Neuron (in vitro differentiated cells): ENCODE data around the gene SLC23A2.
"Not testable (repeated sequence)": the region's sequence is repeated elsewhere in the genome, so short reads cannot be mapped to it uniquely, and the experiment has no call there.

Source experiments
- H2AFZ ChIP-seq: one replicate; pipeline ENCODE4 v1.6.1; 2013; ENCODE audit warnings: low read depth, mild to moderate bottlenecking, inconsistent platforms, low read length, moderate library complexity
- H3K27me3 ChIP-seq: one replicate; pipeline ENCODE4 v1.6.1; 2013; ENCODE audit warnings: low read length; ENCODE audit not compliant: insufficient read depth
- H3K36me3 ChIP-seq: one replicate; pipeline ENCODE4 v1.6.1; 2013; ENCODE audit warnings: low read length; ENCODE audit not compliant: insufficient read depth
- H3K4me1 ChIP-seq: one replicate; pipeline ENCODE4 v1.6.1; 2013; ENCODE audit warnings: low read length; ENCODE audit not compliant: insufficient read depth
- H3K4me3 ChIP-seq: 2 replicates; pipeline ENCODE4 v1.5.1; 2013; ENCODE audit warnings: mild to moderate bottlenecking, low read length, moderate library complexity
- H3K9me3 ChIP-seq: one replicate; pipeline ENCODE4 v1.6.1; 2013; ENCODE audit warnings: low read length

The SLC23A2 gene

DNA sequence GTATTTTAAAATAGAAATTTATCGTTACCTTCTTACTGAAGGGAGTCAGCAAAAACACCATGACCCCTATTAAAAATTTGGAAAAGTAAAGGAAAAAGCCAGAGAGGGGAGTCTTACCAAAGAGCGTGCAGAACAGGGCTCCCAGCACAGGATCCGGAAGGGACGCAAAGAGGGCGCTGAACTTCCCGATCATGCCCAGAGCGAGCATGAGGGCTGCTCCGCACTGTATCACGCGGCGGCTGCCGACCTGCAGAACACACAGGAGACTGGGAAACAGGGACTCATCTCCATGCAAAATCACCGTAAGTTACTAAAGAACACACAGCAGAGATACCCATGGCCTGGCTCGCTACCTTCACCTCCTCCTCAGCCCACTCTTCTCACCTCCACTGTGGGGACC, 138.6 kb downstream of the SLC23A2 start:
- Histone ChIP-seq H3K36me3 (peaks cover 32% of the 10 kb centered on the region), H3K4me3 (no peak overlapping the region), H3K4me1 (no peaks in the 10 kb centered on the region), H3K9me3 (no peaks in the 10 kb centered on the region), H2AFZ (no peak overlapping the region), H3K27me3 (no peaks in the 10 kb centered on the region)

- H2AFZ ChIP-seq, result no peak overlapping the region
- no peaks in the 10 kb centered on the region for H3K27me3 ChIP-seq
- peaks cover 35% of the 10 kb centered on the region for H3K36me3 ChIP-seq
- H3K4me3 ChIP-seq, result no peak overlapping the region
- no peaks in the 10 kb centered on the region for H3K4me1 ChIP-seq
- no peaks in the 10 kb centered on the region for H3K9me3 ChIP-seq
Observed at GRCh38 chr20:4861961-4862360, 139.3 kb downstream of the SLC23A2 start.

GRCh38 chr20:4858000-4858399, 143.3 kb downstream of the SLC23A2 start:
- Histone ChIP-seq H3K36me3 (peaks cover 52% of the 10 kb centered on the region), H3K27me3 (no peaks in the 10 kb centered on the region), H3K9me3 (no peaks in the 10 kb centered on the region), H3K4me1 (no peaks in the 10 kb centered on the region), H2AFZ (no peak overlapping the region), H3K4me3 (no peak overlapping the region)

DNA sequence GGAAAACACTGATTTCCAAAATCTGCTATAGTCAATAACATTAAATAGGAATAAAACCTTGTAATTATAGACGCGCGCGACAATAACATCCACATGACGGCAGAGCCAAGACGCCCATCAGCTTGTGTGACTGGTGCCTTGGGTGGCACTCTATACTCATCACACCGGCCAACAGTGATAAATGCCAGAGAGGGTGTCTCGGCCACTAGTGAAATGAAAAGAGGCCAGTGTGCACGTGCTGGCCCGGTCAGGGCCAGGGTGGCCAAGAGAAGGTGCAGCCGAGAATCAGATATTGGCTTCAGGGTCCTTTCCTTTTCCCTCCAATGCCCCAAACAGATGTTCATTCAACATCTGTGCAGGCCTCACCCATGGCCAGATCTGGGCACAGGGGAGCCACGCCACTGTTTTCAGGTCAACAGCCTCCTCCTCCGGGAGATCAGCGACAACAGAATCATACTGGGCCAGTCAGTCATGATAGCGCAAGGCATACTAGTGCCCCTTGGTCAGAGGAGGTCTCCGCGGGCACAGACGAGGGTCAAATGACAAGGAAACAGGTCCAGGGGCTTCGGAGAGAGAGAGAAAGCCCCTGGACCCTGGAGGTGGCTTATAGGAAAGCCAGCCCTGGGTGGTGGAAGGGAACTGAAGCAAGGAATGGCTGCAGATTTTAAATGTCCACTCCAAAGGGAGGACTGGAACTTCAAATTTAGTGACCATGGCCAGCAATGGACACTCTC, 145.1 kb downstream of the SLC23A2 start:
- no peaks in the 10 kb centered on the region for H3K9me3 ChIP-seq
- no peak overlapping the region for H2AFZ ChIP-seq
- peaks cover 52% of the 10 kb centered on the region for H3K36me3 ChIP-seq
- H3K27me3 ChIP-seq, result no peaks in the 10 kb centered on the region
- no peaks in the 10 kb centered on the region for H3K4me1 ChIP-seq
- H3K4me3 ChIP-seq, result no peak overlapping the region

DNA sequence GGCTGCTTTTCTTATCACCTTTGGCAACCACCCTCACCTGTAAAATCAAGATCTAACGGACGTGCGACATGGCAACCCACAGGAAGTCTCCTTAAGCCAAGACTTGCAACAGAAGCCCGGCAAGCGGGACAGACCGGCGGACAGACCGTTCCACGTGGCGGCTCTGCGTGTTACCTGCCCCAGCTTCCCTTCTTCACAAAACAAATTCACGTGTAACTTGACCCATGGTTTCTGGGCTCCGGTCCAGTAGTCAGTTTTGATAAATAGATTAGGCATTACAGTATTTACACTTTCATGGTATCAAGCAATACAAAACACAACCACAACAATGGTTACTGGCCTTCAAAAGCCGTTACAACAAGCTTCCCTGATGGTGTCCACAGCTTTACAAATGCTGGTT, 145.8 kb downstream of the SLC23A2 start:
- Histone ChIP-seq H3K9me3 (no peaks in the 10 kb centered on the region), H3K4me1 (no peaks in the 10 kb centered on the region), H2AFZ (no peak overlapping the region), H3K36me3 (peaks cover 48% of the 10 kb centered on the region), H3K4me3 (no peak overlapping the region), H3K27me3 (no peaks in the 10 kb centered on the region)

- Histone ChIP-seq H2AFZ (no peak overlapping the region), H3K27me3 (no peaks in the 10 kb centered on the region), H3K4me3 (no peak overlapping the region), H3K4me1 (no peaks in the 10 kb centered on the region), H3K36me3 (peaks cover 46% of the 10 kb centered on the region), H3K9me3 (no peaks in the 10 kb centered on the region)
Observed at GRCh38 chr20:4855097-4855496, 146.2 kb downstream of the SLC23A2 start.

GRCh38 chr20:4854561-4854901, 146.8 kb downstream of the SLC23A2 start:
- no peaks in the 10 kb centered on the region for H3K27me3 ChIP-seq
- H3K36me3 ChIP-seq, result peaks cover 42% of the 10 kb centered on the region
- H3K9me3 ChIP-seq, result no peaks in the 10 kb centered on the region
- no peak overlapping the region for H2AFZ ChIP-seq
- H3K4me1 ChIP-seq, result no peaks in the 10 kb centered on the region
- no peak overlapping the region for H3K4me3 ChIP-seq

GRCh38 chr20:4853757-4854560, 147.4 kb downstream of the SLC23A2 start:
- Histone ChIP-seq H3K36me3 (peaks cover 41% of the 10 kb centered on the region), H2AFZ (no peak overlapping the region), H3K9me3 (no peaks in the 10 kb centered on the region), H3K4me3 (no peak overlapping the region), H3K4me1 (no peaks in the 10 kb centered on the region), H3K27me3 (no peaks in the 10 kb centered on the region)

- no peaks in the 10 kb centered on the region for H3K27me3 ChIP-seq
- H3K36me3 ChIP-seq, result peaks cover 32% of the 10 kb centered on the region
- no peak overlapping the region for H2AFZ ChIP-seq
- no peaks in the 10 kb centered on the region for H3K9me3 ChIP-seq
- H3K4me1 ChIP-seq, result no peaks in the 10 kb centered on the region
- no peak overlapping the region for H3K4me3 ChIP-seq
Observed at GRCh38 chr20:4853004-4853403, 148.3 kb downstream of the SLC23A2 start.

DNA sequence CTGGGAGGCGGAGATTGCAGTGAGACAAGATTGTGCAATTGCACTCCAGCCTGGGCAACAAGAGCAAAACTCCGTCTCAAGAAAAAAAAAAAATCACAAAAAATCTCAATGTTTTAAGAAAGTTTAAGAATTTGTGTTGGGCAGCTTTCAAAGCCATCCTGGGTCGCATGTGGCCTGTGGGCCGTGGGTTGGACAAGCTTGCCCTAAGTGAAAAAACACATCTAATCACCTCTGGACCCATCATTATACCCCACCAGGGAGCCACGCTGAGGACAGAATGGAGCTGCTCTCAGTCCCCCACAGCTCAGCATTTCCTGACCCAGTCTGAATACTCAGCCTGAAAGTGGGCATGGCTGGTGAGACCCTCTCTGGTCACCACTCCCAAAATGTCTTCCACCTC, 150.3 kb downstream of the SLC23A2 start:
- Histone ChIP-seq H2AFZ (no peak overlapping the region), H3K9me3 (no peaks in the 10 kb centered on the region), H3K27me3 (no peaks in the 10 kb centered on the region), H3K4me3 (no peak overlapping the region), H3K4me1 (no peaks in the 10 kb centered on the region), H3K36me3 (peaks cover 16% of the 10 kb centered on the region)

DNA sequence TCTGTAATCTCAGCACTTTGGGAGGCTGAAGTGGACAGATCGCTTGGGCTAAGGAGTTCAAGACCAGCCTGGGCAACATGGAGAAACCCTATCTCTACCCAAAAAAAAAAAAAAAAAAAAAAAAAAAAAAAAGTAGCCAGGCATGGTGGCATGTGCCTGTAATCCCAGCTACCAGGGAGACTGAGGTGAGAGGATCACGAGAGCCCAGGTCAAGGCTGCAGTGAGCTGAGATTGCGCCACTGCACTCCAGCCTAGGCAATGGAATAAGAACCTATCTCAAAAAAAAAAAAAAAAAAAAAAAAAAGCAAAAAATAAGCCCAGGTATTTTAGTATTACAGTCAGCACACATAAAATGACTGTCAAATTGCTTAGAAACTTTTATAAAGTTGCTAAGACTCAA, 152.5 kb downstream of the SLC23A2 start:
- not testable (repeated sequence) for H3K27me3 ChIP-seq, H3K4me3 ChIP-seq, H3K4me1 ChIP-seq, H3K9me3 ChIP-seq, H3K36me3 ChIP-seq, H2AFZ ChIP-seq

DNA sequence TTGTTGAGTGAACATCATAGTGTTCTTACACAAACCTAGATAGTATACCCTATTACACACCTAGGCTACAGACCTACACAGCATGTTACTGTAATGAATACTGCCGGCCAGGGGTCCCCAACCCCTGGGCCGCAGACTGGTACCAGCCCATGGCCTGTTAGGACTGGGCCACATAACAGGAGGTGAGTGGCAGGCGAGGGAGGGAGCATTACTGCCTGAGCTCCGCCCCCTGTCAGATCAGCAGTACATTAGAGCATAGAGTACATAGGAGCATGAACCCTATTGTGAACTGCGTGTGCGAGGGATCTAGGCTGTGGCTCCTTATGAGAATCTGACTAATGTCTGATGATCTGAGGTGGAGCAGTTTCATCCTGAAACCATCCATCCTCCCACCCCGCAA, 153.3 kb downstream of the SLC23A2 start:
- Histone ChIP-seq H2AFZ (no peak overlapping the region), H3K4me3 (no peak overlapping the region), H3K36me3 (no peaks in the 10 kb centered on the region), H3K4me1 (no peaks in the 10 kb centered on the region), H3K27me3 (no peaks in the 10 kb centered on the region), H3K9me3 (no peaks in the 10 kb centered on the region)

GRCh38 chr20:4846821-4847220, 154.5 kb downstream of the SLC23A2 start:
- Histone ChIP-seq H3K4me1 (no peaks in the 10 kb centered on the region), H3K27me3 (no peaks in the 10 kb centered on the region), H3K4me3 (no peak overlapping the region), H2AFZ (no peak overlapping the region), H3K36me3 (no peaks in the 10 kb centered on the region), H3K9me3 (no peaks in the 10 kb centered on the region)
